ENCODE results near the gene SH3TC1.
A peak's percentile ranks its signal among the peaks of the same experiment; 100 is the strongest.

SH3TC1 gene

GRCh38 chr4:8285976-8286718 is 87.1 kb downstream of the SH3TC1 start:
- DNase-seq = no peak
- H3K9me3 ChIP-seq = no peaks in the 10 kb centered on the region
- no peak for TF ChIP-seq CTCF (IDR thresholded peaks at IDR 0.05)
- intact Hi-C loops (cut with DNase I; ENCODE audit: low total_unique reads) = no loop called here
- no peaks in the 10 kb centered on the region for H3K36me3 ChIP-seq
- H3K4me1 ChIP-seq = peaks cover 0 to 4% (median 1%) of the 10 kb centered on the region in 4 donors
- H3K27ac ChIP-seq = no peak overlapping the region
- H3K27me3 ChIP-seq = peaks cover 0 to 3% of the 10 kb centered on the region in 2 donors
- H3K4me3 ChIP-seq = no peak overlapping the region

GRCh38 chr4:8286719-8287342 is 87.7 kb downstream of the SH3TC1 start:
- DNase-seq = no peak
- no peak overlapping the region for H3K4me3 ChIP-seq
- no peaks in the 10 kb centered on the region for H3K27me3 ChIP-seq
- no peaks in the 10 kb centered on the region for H3K36me3 ChIP-seq
- no peak overlapping the region for H3K27ac ChIP-seq
- no peaks in the 10 kb centered on the region for H3K9me3 ChIP-seq
- H3K4me1 ChIP-seq = no peaks in the 10 kb centered on the region
- intact Hi-C loops (cut with DNase I; ENCODE audit: low total_unique reads) = no loop called here
- no peak for TF ChIP-seq CTCF (IDR thresholded peaks at IDR 0.05)

GRCh38 chr4:8287343-8288280 is 88.5 kb downstream of the SH3TC1 start:
- Histone ChIP-seq H3K4me1 (no peaks in the 10 kb centered on the region), H3K27ac (no peak overlapping the region), H3K36me3 (no peaks in the 10 kb centered on the region), H3K4me3 (no peak overlapping the region), H3K27me3 (no peaks in the 10 kb centered on the region), H3K9me3 (no peaks in the 10 kb centered on the region)
- intact Hi-C loops (cut with DNase I; ENCODE audit: low total_unique reads) = no loop called here
- DNase-seq = no peak
- TF ChIP-seq CTCF (IDR thresholded peaks at IDR 0.05) = no peak

- H3K4me1 ChIP-seq = no peaks in the 10 kb centered on the region
- peak; percentile 12 to 39 for DNase-seq
- H3K27ac ChIP-seq = no peak overlapping the region
- no peak overlapping the region for H3K4me3 ChIP-seq
- no peaks in the 10 kb centered on the region for H3K27me3 ChIP-seq
- no peaks in the 10 kb centered on the region for H3K9me3 ChIP-seq
- intact Hi-C loops (cut with DNase I; ENCODE audit: low total_unique reads) = no loop called here
- TF ChIP-seq CTCF (IDR thresholded peaks at IDR 0.05) = no peak
- H3K36me3 ChIP-seq = no peaks in the 10 kb centered on the region
Observed at GRCh38 chr4:8289151-8289750, 90.2 kb downstream of the SH3TC1 start.

- intact Hi-C loops (cut with DNase I; ENCODE audit: low total_unique reads) = no loop called here
- Histone ChIP-seq H3K27ac (no peak overlapping the region), H3K36me3 (no peaks in the 10 kb centered on the region), H3K4me1 (no peaks in the 10 kb centered on the region), H3K4me3 (no peak overlapping the region), H3K27me3 (no peaks in the 10 kb centered on the region), H3K9me3 (no peaks in the 10 kb centered on the region)
- peak; percentile 16 to 54 for DNase-seq
- no peak for TF ChIP-seq CTCF (IDR thresholded peaks at IDR 0.05)
Observed at GRCh38 chr4:8289956-8290700, 91.0 kb downstream of the SH3TC1 start.

Measured in tibial artery (tissue), 4 donors.